ENCODE results near the gene HS2ST1.

DNA sequence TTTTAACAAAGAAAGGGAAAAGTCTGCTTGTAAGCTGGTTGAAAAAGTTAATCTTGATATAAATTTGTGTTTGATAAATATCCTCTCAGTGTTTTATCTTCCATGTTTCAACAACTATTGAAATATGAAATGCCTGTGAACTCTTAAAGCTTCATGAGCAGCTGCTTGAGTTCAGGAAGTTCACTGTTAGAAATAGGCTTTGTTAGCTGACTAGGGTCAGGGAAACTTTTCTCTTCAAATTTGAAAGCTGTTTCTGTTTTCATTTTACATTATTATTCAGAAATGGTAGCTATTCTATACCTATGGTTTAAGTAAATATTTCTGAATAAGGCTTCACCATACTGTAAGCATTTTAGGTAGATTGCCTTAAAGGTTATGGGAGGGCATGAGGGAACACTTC lies 191.7 kb downstream of the HS2ST1 start:
- TF ChIP-seq, protein P1, sequence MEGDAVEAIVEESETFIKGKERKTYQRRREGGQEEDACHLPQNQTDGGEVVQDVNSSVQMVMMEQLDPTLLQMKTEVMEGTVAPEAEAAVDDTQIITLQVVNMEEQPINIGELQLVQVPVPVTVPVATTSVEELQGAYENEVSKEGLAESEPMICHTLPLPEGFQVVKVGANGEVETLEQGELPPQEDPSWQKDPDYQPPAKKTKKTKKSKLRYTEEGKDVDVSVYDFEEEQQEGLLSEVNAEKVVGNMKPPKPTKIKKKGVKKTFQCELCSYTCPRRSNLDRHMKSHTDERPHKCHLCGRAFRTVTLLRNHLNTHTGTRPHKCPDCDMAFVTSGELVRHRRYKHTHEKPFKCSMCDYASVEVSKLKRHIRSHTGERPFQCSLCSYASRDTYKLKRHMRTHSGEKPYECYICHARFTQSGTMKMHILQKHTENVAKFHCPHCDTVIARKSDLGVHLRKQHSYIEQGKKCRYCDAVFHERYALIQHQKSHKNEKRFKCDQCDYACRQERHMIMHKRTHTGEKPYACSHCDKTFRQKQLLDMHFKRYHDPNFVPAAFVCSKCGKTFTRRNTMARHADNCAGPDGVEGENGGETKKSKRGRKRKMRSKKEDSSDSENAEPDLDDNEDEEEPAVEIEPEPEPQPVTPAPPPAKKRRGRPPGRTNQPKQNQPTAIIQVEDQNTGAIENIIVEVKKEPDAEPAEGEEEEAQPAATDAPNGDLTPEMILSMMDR (IDR thresholded peaks at IDR 0.05): no peak
- TF ChIP-seq ZNF302 (CRISPR knock-in tag; IDR thresholded peaks at IDR 0.05): no peak
- TF ChIP-seq PHF8 (IDR thresholded peaks at IDR 0.05; ENCODE audit: borderline replicate concordance, low read depth): no peak
- TF ChIP-seq EP300 (IDR thresholded peaks at IDR 0.05): no peak
